SK-N-MC (cell line): ENCODE data around the gene DLL4.
A peak's percentile ranks its signal among the peaks of the same experiment; 100 is the strongest.

Source experiments
- DNase-seq: peaks from one replicate; pipeline ENCODE4 v3.0.0-alpha.2; 2011; ENCODE audit warnings: low read depth, low spot score
- H3K27ac ChIP-seq: fragments of 200-600 bp; sonication (generic); 2 replicates; pipeline ENCODE4 v1.5.1; 2016; ENCODE audit warnings: mixed run types
- H3K36me3 ChIP-seq: fragments of 200-600 bp; sonication (generic); 2 replicates; pipeline ENCODE4 v1.6.1; 2017; ENCODE audit warnings: antibody characterized with exemption, low read length, mixed read lengths; ENCODE audit not compliant: insufficient read depth
- H3K4me3 ChIP-seq: fragments of 200-600 bp; sonication (generic); 2 replicates; pipeline ENCODE4 v1.5.1; 2016
- H3K9ac ChIP-seq: fragments of 200-600 bp; sonication (generic); 2 replicates; pipeline ENCODE4 v1.8.0; 2017; ENCODE audit warnings: mixed run types, mixed read lengths; ENCODE audit not compliant: insufficient read length
- H3K9me3 ChIP-seq: fragments of 200-600 bp; sonication (generic); 2 replicates; pipeline ENCODE4 v1.6.1; 2017; ENCODE audit warnings: low read depth, mild to moderate bottlenecking, antibody characterized with exemption, low read length, moderate library complexity, mixed read lengths
- EZH2 ChIP-seq: fragments of 200-600 bp; sonication (generic); IDR thresholded peaks from one replicate; pipeline ENCODE4 v1.6.1; 2017; ENCODE audit warnings: antibody characterized with exemption
- FOXP2 ChIP-seq: optimal IDR thresholded peaks from 2 replicates; pipeline ENCODE3; 2011; ENCODE audit warnings: mild to moderate bottlenecking, moderate library complexity; ENCODE audit not compliant: insufficient read depth; ENCODE audit errors: extremely low read length, control extremely low read depth
- POLR2AphosphoS5 ChIP-seq: IDR thresholded peaks from 2 replicates; pipeline ENCODE4 v1.6.1; 2012; ENCODE audit warnings: mild to moderate bottlenecking, low read depth, low read length, borderline replicate concordance

DLL4 gene

DNA sequence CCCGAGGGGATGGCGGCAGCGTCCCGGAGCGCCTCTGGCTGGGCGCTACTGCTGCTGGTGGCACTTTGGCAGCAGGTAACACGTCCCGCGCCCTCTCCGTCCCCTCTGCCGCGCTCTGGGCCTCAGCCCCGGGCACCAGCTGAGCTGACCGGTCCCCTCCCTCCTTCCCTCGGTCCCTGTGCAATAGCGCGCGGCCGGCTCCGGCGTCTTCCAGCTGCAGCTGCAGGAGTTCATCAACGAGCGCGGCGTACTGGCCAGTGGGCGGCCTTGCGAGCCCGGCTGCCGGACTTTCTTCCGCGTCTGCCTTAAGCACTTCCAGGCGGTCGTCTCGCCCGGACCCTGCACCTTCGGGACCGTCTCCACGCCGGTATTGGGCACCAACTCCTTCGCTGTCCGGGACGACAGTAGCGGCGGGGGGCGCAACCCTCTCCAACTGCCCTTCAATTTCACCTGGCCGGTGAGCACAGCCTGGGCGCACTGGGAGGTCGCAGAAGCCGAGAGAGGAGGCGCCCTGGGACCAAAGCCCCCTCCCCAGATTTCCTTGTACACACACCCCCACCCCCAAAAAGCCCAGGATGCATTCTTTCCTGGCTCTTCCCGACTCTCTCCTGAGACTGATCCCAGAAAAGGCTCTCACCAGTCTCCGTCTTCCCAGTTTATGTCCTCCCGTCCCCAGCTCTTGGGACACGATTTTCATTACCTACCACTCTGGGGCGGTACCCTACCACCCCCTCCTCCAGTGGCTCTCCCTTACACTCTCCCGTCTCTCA is 705 bp downstream of the DLL4 start:
- Histone ChIP-seq H3K9me3 (no peaks in the 10 kb centered on the region), H3K36me3 (no peaks in the 10 kb centered on the region), H3K9ac (no peak overlapping the region), H3K27ac (no peak overlapping the region), H3K4me3 (peak overlapping the region; percentile 76)
- no peak for DNase-seq
- no peak for TF ChIP-seq EZH2

DNA sequence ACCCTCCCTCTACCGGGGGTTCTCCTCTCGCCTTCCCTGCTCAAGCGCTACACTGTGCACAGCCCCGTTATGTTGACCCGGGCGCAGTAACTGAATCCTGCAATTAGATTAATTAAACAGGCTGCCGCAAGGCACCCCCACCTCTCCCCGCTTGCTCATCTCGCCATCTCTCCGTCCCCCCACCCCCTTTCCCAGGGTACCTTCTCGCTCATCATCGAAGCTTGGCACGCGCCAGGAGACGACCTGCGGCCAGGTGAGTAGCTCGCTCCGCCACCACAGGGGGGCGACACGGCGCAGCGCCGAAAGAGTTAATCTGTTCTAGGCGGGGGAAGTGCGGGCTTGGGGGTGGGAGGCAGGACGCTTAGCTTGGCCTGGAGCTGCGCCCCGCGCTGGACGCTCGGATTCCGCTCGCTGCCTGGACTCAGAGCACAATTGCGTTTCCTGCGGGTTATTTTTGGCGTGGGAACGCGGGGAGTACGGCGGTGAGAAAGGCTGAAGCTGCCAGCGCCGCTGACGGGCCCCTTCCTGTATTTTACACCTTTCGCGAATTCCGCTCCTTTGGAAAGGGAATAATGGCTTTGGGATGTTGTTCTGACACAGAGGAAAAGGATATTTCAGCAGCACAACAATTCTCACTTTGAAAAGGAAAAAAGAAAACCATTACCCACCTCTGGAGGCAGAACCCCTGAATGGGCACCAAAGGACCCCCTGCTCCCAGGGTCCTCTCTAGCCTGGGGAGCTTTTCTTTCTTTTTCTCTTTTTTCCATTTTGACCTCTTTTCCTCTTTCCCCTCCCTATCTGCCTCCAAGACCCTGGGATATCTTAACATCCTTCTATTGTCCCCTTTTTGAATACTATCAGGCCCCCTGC is 1.5 kb downstream of the DLL4 start:
- Histone ChIP-seq H3K9ac (no peak overlapping the region), H3K27ac (no peak overlapping the region), H3K36me3 (no peaks in the 10 kb centered on the region), H3K9me3 (no peaks in the 10 kb centered on the region), H3K4me3 (peak overlapping the region; percentile 36)
- TF ChIP-seq FOXP2 (no peak), POLR2AphosphoS5 (no peak), EZH2 (no peak)
- DNase-seq = no peak

DNA sequence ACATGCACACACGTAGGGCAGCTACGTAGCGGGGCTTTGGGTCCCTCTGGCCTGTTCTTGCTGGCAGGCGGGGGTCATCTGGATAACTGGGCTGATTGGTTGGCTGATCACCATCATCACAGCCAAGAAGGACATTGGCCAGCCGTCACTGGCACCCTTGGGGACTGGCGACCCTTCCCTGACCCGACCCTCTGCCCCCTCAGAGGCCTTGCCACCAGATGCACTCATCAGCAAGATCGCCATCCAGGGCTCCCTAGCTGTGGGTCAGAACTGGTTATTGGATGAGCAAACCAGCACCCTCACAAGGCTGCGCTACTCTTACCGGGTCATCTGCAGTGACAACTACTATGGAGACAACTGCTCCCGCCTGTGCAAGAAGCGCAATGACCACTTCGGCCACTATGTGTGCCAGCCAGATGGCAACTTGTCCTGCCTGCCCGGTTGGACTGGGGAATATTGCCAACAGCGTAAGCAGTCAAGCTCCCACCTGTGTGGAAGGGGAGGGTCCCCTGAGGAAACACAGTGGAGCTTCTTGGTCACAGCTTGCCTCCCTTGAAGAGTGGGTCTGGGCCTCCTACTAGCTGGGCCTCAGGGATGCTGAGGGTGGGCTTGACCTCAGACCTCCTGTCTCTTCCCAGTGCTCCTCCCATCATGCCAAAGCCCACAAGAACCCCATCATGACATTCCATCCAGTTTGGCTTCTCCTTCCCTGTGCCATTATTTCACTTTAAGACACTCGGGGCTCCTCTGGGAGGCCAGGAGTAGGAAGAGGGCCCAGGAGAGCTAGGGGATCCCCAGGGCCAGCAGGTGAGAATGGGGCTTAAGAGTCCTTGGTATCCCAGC is 2.4 kb downstream of the DLL4 start:
- Histone ChIP-seq H3K9me3 (no peaks in the 10 kb centered on the region), H3K27ac (no peak overlapping the region), H3K9ac (no peak overlapping the region), H3K4me3 (no peak overlapping the region), H3K36me3 (no peaks in the 10 kb centered on the region)
- no peak for DNase-seq
- TF ChIP-seq POLR2AphosphoS5 (no peak), EZH2 (no peak), FOXP2 (no peak)

DNA sequence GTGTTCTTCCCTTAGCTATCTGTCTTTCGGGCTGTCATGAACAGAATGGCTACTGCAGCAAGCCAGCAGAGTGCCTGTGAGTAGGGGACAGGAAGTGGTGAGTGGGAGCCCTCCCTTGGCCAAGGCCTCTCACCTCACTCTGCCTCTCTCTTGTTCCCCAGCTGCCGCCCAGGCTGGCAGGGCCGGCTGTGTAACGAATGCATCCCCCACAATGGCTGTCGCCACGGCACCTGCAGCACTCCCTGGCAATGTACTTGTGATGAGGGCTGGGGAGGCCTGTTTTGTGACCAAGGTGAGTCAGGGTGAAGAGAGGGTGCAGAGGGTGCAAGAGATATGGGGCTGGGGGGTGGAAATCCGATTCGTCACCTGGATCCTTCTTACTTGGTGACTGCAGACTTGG is 3.0 kb downstream of the DLL4 start:
- Histone ChIP-seq H3K9me3 (no peaks in the 10 kb centered on the region), H3K4me3 (no peak overlapping the region), H3K27ac (no peak overlapping the region), H3K36me3 (no peaks in the 10 kb centered on the region), H3K9ac (no peak overlapping the region)
- TF ChIP-seq POLR2AphosphoS5 (no peak), EZH2 (no peak), FOXP2 (no peak)
- DNase-seq = no peak

DNA sequence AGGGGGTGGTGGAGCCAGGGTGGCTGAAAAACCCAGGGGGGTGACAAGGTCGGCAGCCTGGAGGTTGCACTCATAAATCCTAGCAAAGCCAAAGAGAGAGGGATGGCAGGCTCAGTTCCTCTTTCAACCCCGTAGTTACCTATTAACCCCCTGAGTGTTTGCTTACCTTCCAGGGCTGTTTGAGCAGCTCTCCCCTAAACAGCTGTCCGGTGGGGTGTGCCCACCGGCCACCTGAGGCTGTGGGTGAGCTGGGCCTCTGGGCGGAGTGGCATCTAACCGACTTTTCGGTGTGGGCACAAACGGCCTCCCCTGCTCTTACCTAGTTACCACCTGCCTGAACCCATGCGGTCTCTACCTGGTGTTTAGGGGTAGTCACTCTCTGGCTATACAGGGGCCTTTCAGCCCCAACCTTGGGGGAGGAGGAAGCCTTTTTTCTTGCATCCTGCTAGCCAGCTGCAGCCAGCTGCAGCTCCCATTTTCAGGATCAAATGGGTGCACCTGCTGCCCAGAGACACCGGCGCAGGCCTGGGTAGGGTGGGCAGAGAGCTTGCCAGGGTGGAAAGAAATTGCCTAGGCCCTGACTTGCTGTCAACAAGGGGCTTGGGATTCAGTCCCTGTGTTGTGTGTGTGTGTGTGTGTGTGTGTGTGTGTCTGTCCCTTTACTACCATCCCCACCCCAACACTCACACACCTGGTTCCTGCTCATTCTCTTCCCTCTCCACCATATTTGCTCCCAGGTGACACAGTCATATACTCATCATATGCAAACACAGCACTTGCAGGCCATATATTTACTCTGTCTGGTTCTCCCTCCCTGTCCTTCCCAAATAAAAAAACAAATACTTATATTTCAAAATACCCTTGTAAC is 3.7 kb downstream of the DLL4 start:
- TF ChIP-seq POLR2AphosphoS5 (no peak), FOXP2 (no peak), EZH2 (no peak)
- Histone ChIP-seq H3K9me3 (no peaks in the 10 kb centered on the region), H3K4me3 (no peak overlapping the region), H3K36me3 (no peaks in the 10 kb centered on the region), H3K27ac (no peak overlapping the region), H3K9ac (no peak overlapping the region)
- no peak for DNase-seq

DNA sequence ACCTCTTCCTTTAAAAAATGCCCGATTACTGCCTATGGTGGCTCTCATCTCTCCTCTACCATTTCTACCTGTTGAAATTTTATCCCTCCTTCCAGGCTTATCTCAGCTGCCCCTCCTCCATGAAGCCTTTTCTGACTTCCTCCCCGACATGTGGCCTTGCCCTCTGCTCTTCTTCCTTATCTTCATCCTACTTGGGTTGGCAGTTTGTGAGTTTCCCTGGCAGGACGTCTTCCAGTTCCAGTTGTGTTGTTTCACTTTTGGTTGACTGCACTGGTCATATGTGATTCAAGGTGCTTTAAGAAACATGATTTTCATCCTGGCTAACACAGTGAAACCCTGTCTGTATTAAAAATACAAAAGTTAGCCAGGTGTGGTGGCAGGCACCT is 4.4 kb downstream of the DLL4 start:
- Histone ChIP-seq H3K36me3 (no peaks in the 10 kb centered on the region), H3K9ac (no peak overlapping the region), H3K9me3 (no peaks in the 10 kb centered on the region), H3K4me3 (no peak overlapping the region), H3K27ac (no peak overlapping the region)
- DNase-seq = no peak
- TF ChIP-seq POLR2AphosphoS5 (no peak), FOXP2 (no peak), EZH2 (no peak)

DNA sequence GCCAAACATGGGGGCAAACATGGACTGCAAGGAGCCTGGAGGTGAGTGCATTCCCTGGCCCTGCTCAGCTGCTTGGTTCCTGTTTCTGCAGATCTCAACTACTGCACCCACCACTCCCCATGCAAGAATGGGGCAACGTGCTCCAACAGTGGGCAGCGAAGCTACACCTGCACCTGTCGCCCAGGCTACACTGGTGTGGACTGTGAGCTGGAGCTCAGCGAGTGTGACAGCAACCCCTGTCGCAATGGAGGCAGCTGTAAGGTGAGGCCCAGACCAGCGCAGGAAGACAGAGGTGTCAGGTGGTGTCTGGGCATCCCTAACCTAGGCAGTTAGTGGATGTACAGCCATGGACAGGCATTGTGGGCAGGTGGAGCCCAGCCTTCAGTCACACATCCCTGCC is 5.3 kb downstream of the DLL4 start:
- no peak overlapping the region for H3K27ac ChIP-seq
- no peaks in the 10 kb centered on the region for H3K9me3 ChIP-seq
- H3K9ac ChIP-seq = no peak overlapping the region
- TF ChIP-seq FOXP2 (no peak), EZH2 (no peak), POLR2AphosphoS5 (no peak)
- H3K36me3 ChIP-seq = no peaks in the 10 kb centered on the region
- DNase-seq = no peak
- H3K4me3 ChIP-seq = no peak overlapping the region

DNA sequence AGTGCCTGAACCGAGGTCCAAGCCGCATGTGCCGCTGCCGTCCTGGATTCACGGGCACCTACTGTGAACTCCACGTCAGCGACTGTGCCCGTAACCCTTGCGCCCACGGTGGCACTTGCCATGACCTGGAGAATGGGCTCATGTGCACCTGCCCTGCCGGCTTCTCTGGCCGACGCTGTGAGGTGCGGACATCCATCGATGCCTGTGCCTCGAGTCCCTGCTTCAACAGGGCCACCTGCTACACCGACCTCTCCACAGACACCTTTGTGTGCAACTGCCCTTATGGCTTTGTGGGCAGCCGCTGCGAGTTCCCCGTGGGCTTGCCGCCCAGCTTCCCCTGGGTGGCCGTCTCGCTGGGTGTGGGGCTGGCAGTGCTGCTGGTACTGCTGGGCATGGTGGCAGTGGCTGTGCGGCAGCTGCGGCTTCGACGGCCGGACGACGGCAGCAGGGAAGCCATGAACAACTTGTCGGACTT is 7.1 kb downstream of the DLL4 start:
- H3K36me3 ChIP-seq = no peaks in the 10 kb centered on the region
- no peak for DNase-seq
- TF ChIP-seq EZH2 (no peak), POLR2AphosphoS5 (no peak), FOXP2 (no peak)
- no peak overlapping the region for H3K9ac ChIP-seq
- no peaks in the 10 kb centered on the region for H3K9me3 ChIP-seq
- H3K4me3 ChIP-seq = no peak overlapping the region
- no peak overlapping the region for H3K27ac ChIP-seq
